ENCODE data around the gene KIAA0319L.

KIAA0319L gene

DNA sequence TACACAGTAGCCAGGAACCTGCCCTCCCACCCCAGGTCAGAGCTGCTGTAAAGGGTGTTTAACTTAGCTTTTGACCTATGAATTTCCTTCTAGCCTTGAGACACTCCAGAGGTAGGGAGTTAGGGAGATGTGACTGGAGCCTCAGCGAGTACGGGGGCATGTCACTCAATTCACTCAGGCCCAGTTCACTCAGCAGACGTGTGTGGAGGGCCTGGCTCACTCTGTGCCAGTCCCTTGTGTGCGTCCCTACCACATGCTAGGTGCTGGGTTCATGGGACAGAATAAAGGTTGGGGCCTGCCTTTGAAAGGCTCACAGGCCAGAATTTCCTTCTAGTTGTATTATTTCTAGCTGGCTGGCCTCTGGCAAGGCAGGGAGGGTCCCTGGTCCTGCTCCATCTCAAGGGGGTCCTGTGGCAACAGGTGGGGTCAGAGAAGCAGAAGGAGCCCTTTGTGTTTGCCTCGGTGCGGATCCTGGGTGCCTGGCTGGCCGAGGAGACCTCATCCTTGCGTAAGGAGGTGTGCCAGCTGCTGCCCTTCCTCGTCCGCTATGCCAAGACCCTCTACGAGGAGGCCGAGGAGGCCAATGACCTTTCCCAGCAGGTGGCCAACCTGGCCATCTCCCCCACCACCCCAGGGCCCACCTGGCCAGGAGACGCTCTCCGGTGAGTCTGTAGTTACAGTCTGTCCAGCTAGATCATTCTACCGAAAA is 4.9 kb upstream of the KIAA0319L start:
- DNase-seq: no peak

DNA sequence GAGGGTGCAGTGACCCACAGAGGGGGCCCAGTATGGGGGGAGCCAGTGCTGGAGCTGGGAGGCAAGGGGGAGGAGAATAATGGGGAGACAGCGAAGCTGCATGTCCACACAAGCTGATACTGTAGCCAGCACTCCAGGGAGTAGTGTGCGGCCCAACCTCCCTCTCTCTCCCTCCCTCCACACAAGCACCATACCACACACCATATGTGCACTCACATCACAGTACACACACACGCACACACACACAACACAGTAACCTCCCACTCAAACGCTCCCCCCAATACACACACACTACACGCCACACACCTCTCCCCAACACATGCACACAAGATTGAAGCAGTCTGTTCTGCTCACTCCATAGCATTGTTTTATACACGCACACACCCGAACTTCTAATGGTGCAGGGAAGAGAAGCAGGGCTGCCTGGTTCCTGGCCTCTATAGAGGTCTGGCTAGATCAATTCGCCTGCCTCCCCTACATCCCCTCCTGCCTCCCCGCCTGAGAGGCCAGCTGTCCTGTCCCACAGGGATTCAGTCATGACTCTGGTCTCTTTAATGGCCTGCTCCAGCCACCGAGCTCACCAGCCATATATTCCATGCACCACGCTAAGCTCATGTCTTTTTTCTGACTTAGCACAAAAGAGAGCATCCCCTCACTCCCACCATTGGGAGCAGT is 4.2 kb upstream of the KIAA0319L start:
- no peak for DNase-seq

DNA sequence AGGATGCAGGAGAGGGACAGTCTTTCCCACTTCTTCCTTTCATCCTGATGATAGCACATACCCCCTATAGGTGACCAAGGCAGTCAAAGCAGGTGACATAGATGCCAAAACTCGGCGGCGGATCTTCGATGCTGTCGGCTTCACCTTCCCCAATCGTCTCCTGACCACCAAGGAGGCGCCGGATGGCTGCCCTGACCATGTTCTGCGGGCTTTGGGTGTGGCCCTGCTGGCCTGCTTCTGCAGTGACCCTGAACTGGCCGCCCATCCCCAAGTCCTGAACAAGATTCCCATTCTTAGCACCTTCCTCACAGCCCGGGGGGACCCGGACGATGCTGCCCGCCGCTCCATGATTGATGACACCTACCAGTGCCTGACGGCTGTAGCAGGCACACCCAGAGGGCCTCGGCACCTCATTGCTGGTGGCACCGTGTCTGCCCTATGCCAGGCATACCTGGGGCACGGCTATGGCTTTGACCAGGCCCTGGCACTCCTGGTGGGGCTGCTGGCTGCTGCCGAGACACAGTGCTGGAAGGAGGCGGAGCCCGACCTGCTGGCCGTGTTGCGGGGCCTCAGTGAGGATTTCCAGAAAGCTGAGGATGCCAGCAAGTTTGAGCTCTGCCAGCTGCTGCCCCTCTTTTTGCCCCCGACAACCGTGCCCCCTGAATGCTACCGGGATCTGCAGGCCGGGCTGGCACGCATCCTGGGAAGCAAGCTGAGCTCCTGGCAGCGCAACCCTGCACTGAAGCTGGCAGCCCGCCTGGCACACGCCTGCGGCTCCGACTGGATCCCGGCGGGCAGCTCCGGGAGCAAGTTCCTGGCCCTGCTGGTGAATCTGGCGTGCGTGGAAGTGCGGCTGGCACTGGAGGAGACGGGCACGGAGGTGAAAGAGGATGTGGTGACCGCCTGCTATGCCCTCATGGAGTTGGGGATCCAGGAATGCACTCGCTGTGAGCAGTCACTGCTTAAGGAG is 3.3 kb upstream of the KIAA0319L start:
- no peak for DNase-seq

DNA sequence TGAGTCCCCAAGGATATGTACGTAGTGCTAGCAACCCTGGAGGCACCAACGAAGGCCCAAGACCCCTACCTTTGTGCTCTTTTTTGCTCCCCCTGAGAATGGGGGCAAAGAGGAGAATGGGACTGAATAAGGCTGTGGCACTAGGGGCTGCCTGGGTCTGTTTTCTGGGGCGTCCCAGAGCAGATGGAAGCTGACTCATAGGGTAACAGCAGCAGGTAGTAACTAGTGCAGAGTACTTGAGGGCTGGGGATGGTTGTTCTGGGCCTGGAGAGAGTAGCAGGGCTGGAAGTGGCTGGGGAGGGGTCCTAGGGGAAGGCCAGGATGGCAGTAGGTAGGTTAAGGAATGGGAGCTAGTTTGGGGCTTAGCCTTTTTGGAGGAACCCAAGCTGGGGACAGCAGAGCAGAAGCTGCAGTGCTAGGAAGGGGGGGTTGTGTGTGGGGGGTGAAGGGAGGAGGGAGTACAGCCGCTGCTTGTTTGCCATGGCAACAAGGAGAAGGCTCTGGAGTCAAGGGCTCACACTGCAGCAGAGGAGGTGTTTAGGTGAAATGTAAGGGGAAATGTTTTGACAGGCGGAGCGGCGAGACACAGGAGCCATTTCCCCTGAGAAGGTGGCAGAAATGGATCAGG is 2.2 kb upstream of the KIAA0319L start:
- DNase-seq: no peak

DNA sequence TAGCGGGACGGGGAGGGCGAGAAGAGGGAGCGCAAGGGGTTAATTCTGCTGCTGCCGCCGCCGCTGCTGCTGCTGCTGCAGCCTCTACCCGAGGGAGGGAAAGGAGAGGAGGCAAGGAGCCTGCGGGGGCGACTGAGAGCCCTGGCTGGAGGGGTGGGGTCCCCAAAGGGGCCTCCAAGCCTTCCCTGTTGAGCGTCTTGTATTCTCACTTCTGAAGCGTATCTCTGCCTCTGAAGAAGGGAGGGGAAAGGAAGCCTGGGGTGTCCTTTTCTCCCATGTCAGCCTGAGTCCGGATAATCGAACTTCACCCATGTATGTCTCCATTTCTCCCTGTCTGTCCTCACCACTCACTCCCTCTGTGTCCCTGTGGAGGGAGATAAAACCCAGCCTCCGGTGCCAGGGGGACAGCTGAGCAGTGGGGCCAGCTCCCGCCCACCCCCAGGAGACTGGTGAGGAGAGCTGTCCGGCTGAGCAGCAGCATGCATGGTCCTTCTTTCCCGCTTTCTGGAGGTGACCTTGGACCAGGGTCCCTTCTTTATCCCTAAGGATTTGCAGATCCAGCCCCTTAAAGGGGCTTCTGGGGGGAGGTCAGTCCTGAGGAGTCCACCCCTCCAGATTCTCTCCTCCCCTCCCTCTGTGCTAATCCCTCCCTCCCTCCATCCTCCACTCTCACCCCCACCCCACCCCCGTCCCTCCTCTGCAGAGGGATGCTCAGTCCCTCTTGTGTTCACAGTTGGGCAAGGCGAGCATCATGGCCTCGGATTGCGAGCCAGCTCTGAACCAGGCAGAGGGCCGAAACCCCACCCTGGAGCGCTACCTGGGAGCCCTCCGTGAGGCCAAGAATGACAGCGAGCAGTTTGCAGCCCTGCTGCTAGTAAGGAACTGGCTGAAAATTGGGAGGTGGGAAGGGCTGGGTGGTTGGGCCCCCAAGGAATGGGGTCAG is 1.4 kb upstream of the KIAA0319L start:
- no peak for DNase-seq

DNA sequence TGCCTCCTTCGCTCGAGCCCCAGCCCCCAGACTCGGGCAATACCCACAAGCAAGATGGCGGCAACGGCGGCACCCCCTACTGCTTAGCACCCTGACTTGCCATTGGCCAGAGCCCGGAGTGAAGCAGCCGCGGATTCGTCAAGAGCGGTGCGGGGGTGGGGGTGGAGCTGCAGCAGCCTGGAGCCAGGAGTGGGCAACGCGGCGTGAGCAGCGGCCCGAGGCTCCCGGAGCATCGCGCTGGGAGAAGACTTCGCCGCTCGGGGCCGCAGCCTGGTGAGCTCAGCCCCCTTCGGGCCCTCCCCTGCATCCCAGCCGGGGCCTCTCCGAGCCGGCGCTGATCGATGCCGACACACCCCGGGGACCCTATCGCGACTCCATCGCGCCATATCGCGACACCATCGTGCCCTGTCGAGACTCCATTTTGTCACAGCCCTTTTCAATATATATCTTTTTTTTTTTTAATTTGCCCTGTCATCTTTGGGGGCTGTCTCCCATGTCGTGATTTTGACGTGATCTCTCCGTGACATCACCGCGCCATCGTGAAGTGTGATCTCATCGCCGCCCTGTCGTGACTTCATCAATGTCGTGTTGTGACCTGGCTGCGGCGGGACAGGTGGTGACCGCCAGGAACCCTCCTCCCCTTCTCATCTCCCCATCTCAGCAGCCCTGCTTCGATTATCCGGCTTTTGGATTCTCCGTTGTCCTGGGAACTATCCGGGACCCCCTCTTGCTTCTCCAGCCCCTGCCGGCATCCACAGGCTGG is 589 bp upstream of the KIAA0319L start, which contains the start of gene NCDN:
Gene NCDN, plus strand, starts transcription at position 189 of the 763 bp plus-strand sequence. Its CDS starts 392 bp downstream, at position 581.
- DNase-seq: peak; percentile 91

DNA sequence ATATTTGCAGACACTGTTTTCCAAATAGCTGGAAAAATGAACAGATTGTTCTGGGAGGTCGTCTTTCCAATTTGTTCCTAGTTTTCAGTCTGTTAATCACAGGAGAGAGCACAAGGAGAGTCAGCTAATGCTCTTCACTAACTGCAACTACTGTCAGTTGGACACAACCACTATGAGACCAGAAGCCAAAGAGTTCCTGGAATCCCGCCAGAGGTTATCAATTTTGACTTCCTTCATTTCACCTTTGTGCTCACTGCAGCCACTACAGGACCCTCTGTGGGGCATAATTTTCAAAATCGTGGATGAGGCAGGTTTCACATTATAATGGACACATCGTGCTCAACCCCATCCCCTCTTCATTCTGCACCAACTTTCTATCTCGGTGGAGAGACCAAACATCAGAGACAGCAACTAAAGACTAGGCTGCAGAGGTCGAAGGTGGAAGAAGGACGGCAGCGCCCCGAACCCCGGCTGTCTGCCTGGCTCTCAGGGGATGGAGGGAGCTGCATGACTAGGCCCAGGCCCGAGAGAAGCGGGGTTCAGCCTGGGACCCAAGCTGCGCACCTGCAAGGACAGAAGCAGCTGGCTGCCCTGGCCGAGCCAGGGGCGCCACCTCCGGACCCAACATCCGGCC is 602 bp downstream of the KIAA0319L start:
- no peak for DNase-seq

DNA sequence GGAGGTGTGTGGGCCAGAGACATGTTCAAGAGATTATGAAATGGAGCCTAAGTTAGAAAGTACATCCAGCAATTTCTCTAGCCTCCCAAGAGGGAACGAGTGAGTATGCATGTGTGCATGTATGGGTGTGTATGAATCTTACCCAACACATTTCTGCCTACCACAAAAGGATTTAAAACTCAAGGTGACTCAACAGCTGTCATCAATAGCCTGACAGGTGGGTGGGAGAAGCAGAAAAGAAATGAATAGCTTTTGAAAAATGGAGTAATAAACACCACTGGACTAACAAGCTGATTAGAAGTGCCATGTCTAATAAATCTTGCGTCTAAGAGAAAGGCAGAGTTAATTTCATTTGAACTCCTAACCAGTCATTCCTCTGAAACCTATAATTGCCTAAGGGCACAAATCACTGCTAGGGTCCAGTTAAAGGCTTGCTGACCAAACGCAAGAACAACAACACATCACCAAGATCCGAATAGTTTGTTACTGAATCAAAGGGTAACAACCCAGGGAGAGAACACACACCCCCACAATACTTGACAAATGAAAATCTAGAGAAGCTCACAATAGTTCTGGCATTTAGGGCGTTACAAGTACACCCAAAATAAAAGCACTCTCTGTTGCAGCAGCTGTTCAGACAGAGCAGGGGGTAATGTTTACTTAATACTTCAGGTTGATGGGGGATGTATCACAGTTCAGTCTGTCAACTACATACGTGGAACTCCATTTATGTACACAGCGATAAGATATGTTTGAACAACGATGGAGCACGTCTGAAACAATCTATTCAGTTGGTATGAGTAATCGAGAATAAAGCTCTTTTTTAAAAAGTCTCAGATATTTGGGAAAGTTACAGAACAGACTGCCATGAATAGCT is 1.4 kb downstream of the KIAA0319L start:
- DNase-seq: peak; percentile 28

DNA sequence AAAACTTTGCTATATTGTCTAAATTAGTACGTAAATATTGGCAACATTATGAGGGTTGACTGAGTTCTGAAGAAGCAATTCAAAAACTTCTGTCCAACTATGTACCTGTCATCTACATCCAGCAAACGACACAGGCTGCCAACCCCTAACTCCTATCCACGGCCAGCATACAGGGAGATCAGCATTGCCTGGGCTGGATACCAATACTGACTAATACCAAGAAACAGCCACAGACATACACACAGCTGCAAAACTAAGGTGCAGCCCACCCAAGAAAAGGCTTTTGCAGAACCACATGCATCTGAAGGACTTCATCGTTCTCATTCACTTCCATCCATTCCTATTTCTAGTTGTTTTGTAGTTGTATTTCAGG is 2.0 kb downstream of the KIAA0319L start:
- no peak for DNase-seq

DNA sequence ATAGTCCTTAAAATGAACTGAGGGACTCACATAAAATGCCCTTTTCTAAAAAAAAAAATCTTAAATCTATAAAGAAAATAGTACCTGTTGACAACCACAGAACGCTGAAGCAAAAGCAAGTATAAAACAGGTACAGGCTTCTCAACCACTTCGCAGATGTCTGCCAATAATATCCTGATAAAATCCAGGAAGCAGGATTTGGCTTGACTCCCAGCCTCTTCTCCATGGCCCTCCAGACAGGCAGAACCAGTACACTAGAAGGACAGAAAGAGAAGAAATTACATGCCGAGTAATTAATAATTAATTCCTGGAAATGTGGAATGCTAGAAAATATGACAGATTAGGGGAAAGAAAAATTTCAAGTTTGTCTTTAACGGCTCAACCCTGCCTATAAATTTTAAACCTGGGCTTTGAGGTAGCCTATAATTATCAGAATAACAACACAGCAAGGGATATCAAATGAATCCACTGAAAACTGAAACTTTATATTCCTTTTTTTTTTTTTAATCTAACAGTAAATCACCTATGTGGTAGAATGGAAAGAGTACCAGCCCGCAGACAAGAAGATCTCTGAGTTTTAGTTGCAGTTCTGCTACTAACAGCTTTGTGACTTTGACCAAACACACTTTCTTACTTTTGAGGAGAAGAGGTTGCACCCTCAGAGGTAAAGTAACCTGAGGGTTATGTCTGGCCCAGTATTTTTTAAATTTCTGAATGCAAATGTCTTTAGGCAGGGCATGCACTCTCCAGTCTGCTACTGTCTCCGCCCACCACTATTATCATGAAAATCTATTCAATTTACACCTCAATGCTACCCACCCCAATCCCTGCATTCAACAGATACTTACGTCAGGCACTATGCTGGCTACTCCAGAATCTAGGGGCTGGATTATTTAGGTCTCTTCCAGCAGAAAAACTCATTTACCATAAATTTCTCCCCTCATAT is 2.7 kb downstream of the KIAA0319L start:
- DNase-seq: no peak

DNA sequence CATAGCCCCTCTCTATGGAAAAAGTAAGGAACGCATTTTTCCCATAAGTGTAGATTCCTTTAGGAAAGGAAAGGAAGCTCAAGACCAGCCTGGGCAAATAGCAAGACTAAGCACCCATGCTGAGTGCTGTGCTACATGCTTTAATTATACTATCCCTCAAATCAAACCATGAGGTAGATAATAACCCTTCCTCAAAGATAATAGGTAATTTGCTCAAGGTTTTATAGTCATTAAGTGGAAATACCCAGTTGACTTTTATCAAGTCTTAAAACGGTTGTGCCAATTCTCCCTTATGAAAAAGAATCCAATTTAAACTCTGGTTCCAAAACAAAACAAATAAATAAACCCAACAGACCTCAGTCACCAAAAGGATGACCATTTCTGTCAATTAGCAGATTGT is 3.4 kb downstream of the KIAA0319L start:
- DNase-seq: no peak

DNA sequence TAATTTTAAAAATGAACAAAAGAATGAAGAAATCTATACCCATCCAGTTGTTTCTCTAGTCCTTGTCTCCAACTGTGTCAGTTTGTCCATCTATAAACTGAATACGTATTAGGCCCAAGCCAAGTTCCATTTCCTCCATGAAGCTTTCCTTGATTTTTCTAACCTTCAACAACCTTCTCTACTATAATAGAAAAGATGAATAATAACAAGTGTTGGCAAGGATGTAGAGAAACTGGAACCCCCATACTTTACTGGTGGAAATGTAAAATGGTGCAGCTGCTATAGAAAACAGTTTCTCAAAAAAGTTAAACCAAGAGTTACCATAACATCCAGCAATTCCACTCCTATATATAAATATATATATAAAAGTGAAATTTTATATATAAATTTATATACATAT is 10.6 kb downstream of the KIAA0319L start:
- DNase-seq: no peak

DNA sequence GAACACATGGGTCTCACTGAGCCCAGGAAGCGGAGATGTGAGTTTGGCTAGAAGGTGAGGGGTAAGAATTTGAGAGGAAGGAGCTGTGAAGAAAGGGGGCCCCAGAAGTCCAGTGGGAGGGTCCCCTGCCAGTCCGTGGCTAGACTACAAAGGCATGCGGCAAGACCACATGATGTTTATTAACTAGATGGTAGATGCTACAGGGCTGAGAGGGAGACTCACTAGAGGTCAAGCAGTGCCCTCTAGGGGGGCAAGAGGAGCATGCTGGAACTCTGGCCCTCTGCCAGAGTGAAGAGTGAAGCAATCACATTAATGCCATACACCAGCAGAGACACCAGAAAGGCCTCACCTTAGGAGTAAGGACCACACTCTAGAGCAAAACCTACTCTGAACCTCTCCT is 12.2 kb downstream of the KIAA0319L start:
- DNase-seq: peak; percentile 83

DNA sequence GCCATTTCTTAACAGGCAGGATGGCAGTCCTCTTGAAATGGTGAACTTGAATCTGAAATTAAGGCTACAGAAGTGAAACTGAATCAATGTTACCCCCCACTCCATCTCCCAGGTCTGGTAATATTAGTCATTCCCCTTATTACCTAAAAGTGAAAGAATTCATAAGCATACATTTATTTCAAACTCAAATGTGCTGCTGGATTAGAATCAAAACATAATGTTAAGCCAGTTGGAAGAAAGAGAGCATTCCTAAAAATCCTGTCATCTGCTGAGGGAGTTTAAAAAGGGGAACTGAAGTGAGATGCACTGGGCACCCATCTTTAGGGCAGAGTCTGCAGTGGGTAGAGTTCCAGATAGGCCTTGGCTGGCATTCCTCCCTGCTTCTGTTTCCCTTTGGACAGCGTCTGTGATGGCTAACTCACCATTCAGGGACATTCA is 17.4 kb downstream of the KIAA0319L start:
- DNase-seq: peak; percentile 58

DNA sequence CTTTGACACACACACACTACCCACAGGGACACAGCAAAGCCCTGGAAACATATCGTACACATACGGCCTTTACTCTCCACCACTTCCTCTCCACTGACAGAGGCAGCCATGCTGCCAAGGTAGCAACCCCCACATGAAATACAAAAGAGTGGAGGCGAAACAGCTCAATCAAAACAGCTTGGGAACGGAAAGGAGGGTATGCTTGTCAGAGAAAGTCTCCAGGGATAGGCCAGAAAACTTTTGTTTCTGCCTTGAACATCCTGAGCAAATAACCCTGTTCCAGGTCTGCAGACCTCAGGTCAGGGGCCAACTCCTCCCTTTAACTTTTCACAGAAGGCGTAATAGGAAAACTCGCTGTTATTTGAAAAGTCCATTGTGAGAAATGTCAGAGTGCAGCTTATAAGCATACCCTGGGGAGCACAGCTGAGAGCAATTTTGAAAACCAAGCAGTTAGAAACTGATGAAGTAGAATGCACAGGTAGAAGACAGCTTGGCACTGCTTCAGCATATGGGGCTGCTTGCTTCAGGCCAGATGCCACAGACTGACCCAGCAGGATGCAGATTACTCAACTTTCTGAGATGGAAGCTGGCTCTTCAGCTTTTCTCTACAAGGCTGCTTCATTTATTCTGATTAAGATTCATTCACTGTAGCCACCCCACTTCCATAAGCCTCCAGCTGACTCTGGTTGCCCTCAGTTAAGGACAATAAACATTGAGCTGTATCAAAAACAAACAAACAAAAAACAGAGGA is 18.0 kb downstream of the KIAA0319L start:
- peak; percentile 51 for DNase-seq

DNA sequence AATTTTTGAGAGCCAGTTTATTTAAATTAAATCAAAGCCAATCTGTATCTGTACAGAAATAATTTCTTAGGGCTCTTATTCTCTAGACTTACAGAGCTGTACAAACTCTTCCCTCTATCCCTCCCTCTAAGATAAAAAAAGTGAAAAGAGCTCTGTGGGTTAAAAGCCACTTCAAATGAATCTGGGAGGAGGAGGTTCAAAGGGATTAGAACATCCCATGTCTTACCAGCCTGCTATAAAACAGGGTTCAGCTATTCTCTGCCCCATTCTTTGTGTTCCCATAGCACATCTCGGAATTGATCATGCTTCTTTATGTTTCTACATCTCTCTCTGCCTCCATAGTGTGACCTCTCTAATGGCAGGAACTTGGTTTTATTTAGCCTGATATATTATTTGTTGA is 19.4 kb downstream of the KIAA0319L start:
- no peak for DNase-seq

DNA sequence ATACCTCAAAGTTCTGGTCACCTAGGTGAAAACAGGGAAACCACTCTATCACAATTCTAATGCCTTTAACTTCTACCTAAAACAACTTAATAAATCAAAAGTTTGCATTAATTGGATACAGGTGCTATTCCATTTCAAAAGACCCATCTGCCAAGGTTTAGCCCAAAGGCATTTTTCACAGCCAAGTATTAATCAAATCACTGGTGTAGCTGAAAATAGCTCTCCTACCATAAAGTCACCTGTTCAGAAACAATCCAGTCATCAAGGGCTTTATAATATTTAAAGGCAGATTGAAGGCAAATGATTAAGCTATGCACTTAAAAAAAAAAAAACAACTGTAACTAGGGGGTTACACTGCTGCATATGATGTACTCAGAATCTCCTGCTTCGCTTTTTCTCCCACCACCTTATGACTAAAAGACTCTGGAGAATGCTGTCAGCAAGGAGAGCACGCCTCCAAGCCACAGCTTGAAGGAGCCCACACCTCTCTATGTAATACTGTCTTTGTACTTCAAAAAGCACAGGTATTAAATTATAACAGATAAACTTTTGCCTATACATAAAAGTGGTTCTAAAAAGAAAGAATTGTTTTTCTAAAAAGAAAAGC is 20.5 kb downstream of the KIAA0319L start:
- DNase-seq: no peak

Measured in MV-4-11 (cell line).